AG09309 (cell line): Measurements from ENCODE around the gene NKPD1.
A peak's percentile ranks its signal among the peaks of the same experiment; 100 is the strongest.

Experiments used
- DNase-seq: peaks from one replicate; pipeline ENCODE4 v3.0.0-alpha.2; 2010; ENCODE audit warnings: low read depth
- H3K4me3 ChIP-seq: 2 replicates; pipeline ENCODE4 v1.5.1; 2011; ENCODE audit warnings: mild to moderate bottlenecking, low read depth, low read length, moderate library complexity; ENCODE audit not compliant: control insufficient read depth
- TF ChIP-seq, protein P1 (sequence below): IDR thresholded peaks from 2 replicates; pipeline ENCODE4 v1.5.1; 2011; ENCODE audit warnings: mild to moderate bottlenecking, low read depth, low read length, inconsistent platforms; ENCODE audit not compliant: insufficient read depth, control insufficient read depth; ENCODE audit errors: missing control alignments

NKPD1 gene

DNA sequence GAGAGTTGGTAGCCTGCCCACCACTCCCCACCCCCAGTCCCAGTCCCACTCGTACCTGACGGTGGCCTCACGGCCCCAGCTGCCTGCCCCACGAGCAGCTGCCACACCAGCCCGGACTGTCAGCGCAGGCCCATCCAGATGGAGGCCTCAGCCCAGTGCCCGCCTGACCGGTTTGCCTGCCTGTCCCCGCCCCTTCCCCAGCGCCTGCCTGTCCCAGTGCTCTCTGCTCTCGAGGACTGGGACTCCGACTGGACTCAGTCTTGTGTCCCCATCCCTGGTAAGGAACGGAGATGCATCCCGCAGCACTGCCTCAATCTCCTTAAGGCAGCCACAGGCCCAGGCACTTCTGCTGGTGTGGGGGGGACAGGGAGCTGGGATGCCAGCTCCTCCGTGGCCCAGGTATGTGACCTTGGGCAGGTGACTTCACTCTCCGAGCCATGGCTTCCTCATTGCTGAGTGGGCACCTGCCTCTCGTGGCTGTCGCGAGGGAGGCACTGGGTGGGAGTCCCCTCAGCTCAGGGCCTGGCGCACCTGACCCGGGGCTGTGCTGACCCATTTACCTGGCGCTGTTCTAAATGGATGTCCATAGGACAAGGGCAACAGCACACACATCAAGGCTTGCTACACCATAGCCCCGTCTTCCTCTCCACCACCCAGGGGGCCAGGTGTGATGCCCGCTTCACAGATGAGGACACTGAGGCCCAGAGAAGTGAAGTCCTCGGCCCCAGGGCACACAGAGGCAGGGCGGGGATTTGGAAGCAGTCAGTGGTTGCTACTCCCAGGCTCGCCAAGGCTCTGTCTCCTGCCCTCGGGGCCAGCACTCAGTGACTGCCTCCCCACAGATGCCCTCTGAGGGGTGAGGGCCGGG lies at the start of gene NKPD1:
Gene NKPD1, minus strand, starts transcription at position 113 of the 868 bp plus-strand sequence. CDS start 832 bp downstream, outside the sequence.
- no peak for DNase-seq
- TF ChIP-seq, protein P1, sequence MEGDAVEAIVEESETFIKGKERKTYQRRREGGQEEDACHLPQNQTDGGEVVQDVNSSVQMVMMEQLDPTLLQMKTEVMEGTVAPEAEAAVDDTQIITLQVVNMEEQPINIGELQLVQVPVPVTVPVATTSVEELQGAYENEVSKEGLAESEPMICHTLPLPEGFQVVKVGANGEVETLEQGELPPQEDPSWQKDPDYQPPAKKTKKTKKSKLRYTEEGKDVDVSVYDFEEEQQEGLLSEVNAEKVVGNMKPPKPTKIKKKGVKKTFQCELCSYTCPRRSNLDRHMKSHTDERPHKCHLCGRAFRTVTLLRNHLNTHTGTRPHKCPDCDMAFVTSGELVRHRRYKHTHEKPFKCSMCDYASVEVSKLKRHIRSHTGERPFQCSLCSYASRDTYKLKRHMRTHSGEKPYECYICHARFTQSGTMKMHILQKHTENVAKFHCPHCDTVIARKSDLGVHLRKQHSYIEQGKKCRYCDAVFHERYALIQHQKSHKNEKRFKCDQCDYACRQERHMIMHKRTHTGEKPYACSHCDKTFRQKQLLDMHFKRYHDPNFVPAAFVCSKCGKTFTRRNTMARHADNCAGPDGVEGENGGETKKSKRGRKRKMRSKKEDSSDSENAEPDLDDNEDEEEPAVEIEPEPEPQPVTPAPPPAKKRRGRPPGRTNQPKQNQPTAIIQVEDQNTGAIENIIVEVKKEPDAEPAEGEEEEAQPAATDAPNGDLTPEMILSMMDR: no peak
- no peak within 1 kb of the TSS for H3K4me3 ChIP-seq

- DNase-seq: no peak
- no peak overlapping the region for H3K4me3 ChIP-seq
- TF ChIP-seq, protein P1: no peak
Measured at GRCh38 chr19:45206328-45206727, 45.5 kb upstream of the NKPD1 start.

- no peak overlapping the region for H3K4me3 ChIP-seq
- no peak for DNase-seq
- TF ChIP-seq, protein P1: no peak
Measured at GRCh38 chr19:45205810-45206209, 45.0 kb upstream of the NKPD1 start.

- TF ChIP-seq, protein P1: no peak
- H3K4me3 ChIP-seq: no peak overlapping the region
- no peak for DNase-seq
Measured at GRCh38 chr19:45202637-45203036, 41.9 kb upstream of the NKPD1 start.

GRCh38 chr19:45200568-45200967 lies 39.8 kb upstream of the NKPD1 start:
- no peak overlapping the region for H3K4me3 ChIP-seq
- DNase-seq: no peak
- TF ChIP-seq, protein P1: peak; percentile 38

DNA sequence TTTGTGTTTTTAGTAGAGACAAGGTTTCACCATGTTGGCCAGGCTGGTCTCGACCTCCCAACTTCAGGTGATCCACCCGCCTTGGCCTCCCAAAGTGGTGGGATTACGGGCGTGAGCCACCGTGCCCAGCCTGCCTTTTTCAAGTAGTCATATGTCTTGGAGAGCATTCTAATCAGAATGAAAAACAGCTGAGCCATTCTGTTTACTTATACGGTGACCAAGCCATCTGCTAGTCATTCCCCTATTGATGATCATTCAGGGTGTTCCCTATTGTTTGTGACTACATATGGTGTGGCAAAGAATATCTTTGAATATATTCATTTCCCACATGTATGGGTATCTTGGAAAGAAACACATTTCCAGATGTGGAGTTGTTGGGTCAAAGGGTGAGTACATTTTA lies 35.0 kb upstream of the NKPD1 start:
- no peak overlapping the region for H3K4me3 ChIP-seq
- no peak for DNase-seq
- TF ChIP-seq, protein P1: no peak

DNA sequence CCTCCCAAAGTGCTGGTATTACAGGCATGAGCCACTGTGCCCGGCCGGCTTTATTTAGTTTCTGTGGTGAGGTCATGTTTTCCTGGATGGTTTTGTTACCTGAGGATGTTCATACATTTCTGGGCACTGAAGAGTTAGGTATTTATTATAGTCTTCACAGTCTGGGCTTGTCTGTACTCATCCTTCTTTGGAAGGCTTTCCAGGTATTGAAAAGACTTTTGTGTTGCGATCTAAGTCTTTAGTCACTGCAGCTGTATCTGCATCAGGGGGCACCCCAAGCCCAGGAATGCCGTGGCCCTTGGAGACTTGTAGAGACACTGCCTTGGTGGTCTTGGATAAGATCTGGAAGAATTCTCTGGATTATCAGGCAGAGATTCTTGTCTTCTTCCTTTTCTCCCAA lies 30.6 kb upstream of the NKPD1 start:
- no peak overlapping the region for H3K4me3 ChIP-seq
- TF ChIP-seq, protein P1: no peak
- no peak for DNase-seq
